Tibial nerve (tissue), 4 donors: ENCODE results near the gene EMX1. TPM values are rescaled to one million over a fixed set of nuclear protein-coding genes. Genes with fewer than 3 reads are reported as not detected.

Experiments used
- DNase-seq, 2 donors: peaks; one replicate each; pipeline ENCODE4 v3.0.0-alpha.2; 2019; ENCODE audit warnings: low spot score in 2 of 2
- H3K27ac ChIP-seq, 4 donors: fragments of 200-600 bp; sonication (generic) in 3 of 4; one replicate each; pipeline ENCODE4 v1.5.1; 2017 to 2019; ENCODE audit warnings: mild to moderate bottlenecking in 1 of 4
- H3K27me3 ChIP-seq, 2 donors: fragments of 200-600 bp; sonication (generic) in 1 of 2; one replicate each; pipeline versions ENCODE4 v1.5.1 to v1.6.0; 2017 to 2019
- H3K36me3 ChIP-seq, 3 donors: fragments of 200-600 bp; sonication (generic); one replicate each; pipeline ENCODE4 v1.5.1; 2018 to 2019
- H3K4me1 ChIP-seq, 4 donors: fragments of 200-600 bp; sonication (generic) in 3 of 4; one replicate each; pipeline ENCODE4 v1.5.1; 2017 to 2019
- H3K4me3 ChIP-seq, 4 donors: fragments of 200-600 bp; sonication (generic) in 3 of 4; one replicate each; pipeline ENCODE4 v1.5.1; 2017 to 2019; ENCODE audit warnings: mild to moderate bottlenecking in 1 of 4, moderate library complexity in 1 of 4
- H3K9me3 ChIP-seq, 4 donors: fragments of 200-600 bp; sonication (generic) in 3 of 4; one replicate each; pipeline ENCODE4 v1.5.1; 2017 to 2019
- CTCF ChIP-seq, 5 experiments: fragments of 200-600 bp in 3 of 5; fragments of 450-650 bp in 2 of 5; sonication (generic) in 3 of 5; IDR thresholded peaks; one replicate each; pipeline ENCODE4 v1.5.1; 2016 to 2019; ENCODE audit warnings: antibody characterized with exemption in 5 of 5, mild to moderate bottlenecking in 3 of 5, moderate library complexity in 2 of 5
- EP300 ChIP-seq, 2 donors: sonication (generic); formaldehyde crosslinking; IDR thresholded peaks; one replicate each; pipeline ENCODE4 v1.6.1; 2017; ENCODE audit warnings: antibody characterized with exemption in 2 of 2, mild to moderate bottlenecking in 1 of 2
- POLR2A ChIP-seq, 2 donors: fragments of 450-650 bp; IDR thresholded peaks; one replicate each; pipeline ENCODE4 v1.6.1; 2017; ENCODE audit warnings: antibody characterized with exemption in 2 of 2, mild to moderate bottlenecking in 2 of 2, moderate library complexity in 2 of 2
- WGBS, 2 donors: methylation state at CpG; one replicate each; pipeline ENCODE4 v1.1.5; 2018; 5-methylcytosine and 5-hydroxymethylcytosine counted together
- total RNA-seq, 4 donors: library from RNA; depleted of rRNA; stranded (reverse); fragments of >200 nt; gene quantifications; one replicate each; pipeline ENCODE4 v1.1.0, GENCODE V29; 2016

The EMX1 gene
- total RNA-seq, 4 donors from 2014 or later, result not detected

- Histone ChIP-seq H3K27me3 (no peaks in the 10 kb centered on the region), H3K9me3 (no peaks in the 10 kb centered on the region), H3K4me3 (no peak overlapping the region), H3K4me1 (no peaks in the 10 kb centered on the region), H3K36me3 (peaks cover 0 to 78% (median 0%) of the 10 kb centered on the region in 3 donors), H3K27ac (no peak overlapping the region)
- no peak for DNase-seq
- WGBS, 2 donors, result 79% methylated on average over 10 of the region's 10 CpGs
- TF ChIP-seq POLR2A (IDR thresholded peaks at IDR 0.05), result no peak
- no peak for TF ChIP-seq EP300 (IDR thresholded peaks at IDR 0.05)
- TF ChIP-seq CTCF (IDR thresholded peaks at IDR 0.05), result no peak
These were observed 46.3 kb downstream of the EMX1 start for GRCh38 chr2:72963423-72964145.

GRCh38 chr2:72964146-72964525 lies 46.8 kb downstream of the EMX1 start:
- 86 to 93% methylated on average over 6 of the region's 6 CpGs for WGBS, 2 donors
- no peak for DNase-seq
- no peak overlapping the region for H3K27ac ChIP-seq

GRCh38 chr2:72965016-72965415 lies 47.7 kb downstream of the EMX1 start:
- H3K27me3 ChIP-seq, result no peaks in the 10 kb centered on the region
- H3K9me3 ChIP-seq, result no peaks in the 10 kb centered on the region
- DNase-seq, result no peak
- H3K27ac ChIP-seq, result no peak overlapping the region
- TF ChIP-seq EP300 (IDR thresholded peaks at IDR 0.05), result no peak
- no peak for TF ChIP-seq POLR2A (IDR thresholded peaks at IDR 0.05)
- WGBS, 2 donors, result 77 to 78% methylated on average over 12 of the region's 12 CpGs
- H3K36me3 ChIP-seq, result peaks cover 0 to 74% (median 0%) of the 10 kb centered on the region in 3 donors
- H3K4me3 ChIP-seq, result no peak overlapping the region
- H3K4me1 ChIP-seq, result no peaks in the 10 kb centered on the region

More at GRCh38 chr2:72964146-72964525, 46.8 kb downstream of the EMX1 start:
- Histone ChIP-seq H3K27me3 (no peaks in the 10 kb centered on the region), H3K9me3 (no peaks in the 10 kb centered on the region), H3K36me3 (peaks cover 0 to 76% (median 0%) of the 10 kb centered on the region in 3 donors), H3K4me1 (no peaks in the 10 kb centered on the region), H3K4me3 (no peak overlapping the region)
- TF ChIP-seq CTCF (IDR thresholded peaks at IDR 0.05) (no peak), EP300 (IDR thresholded peaks at IDR 0.05) (no peak), POLR2A (IDR thresholded peaks at IDR 0.05) (no peak)

- TF ChIP-seq POLR2A (IDR thresholded peaks at IDR 0.05) (no peak), EP300 (IDR thresholded peaks at IDR 0.05) (no peak), CTCF (IDR thresholded peaks at IDR 0.05) (no peak)
- H3K36me3 ChIP-seq, result peaks cover 0 to 77% (median 0%) of the 10 kb centered on the region in 3 donors
- H3K4me3 ChIP-seq, result no peak overlapping the region
- no peaks in the 10 kb centered on the region for H3K9me3 ChIP-seq
- 86 to 87% methylated on average over 13 to 14 of the region's 14 CpGs for WGBS, 2 donors
- H3K27ac ChIP-seq, result no peak overlapping the region
- H3K27me3 ChIP-seq, result no peaks in the 10 kb centered on the region
- no peaks in the 10 kb centered on the region for H3K4me1 ChIP-seq
- DNase-seq, result no peak
These were observed 48.6 kb downstream of the EMX1 start for GRCh38 chr2:72965770-72966450.

- H3K27ac ChIP-seq, result no peak overlapping the region
- H3K4me3 ChIP-seq, result no peak overlapping the region
- no peaks in the 10 kb centered on the region for H3K9me3 ChIP-seq
- no peak for DNase-seq
- H3K27me3 ChIP-seq, result no peaks in the 10 kb centered on the region
- no peak for TF ChIP-seq CTCF (IDR thresholded peaks at IDR 0.05)
- TF ChIP-seq POLR2A (IDR thresholded peaks at IDR 0.05), result no peak
- no peak for TF ChIP-seq EP300 (IDR thresholded peaks at IDR 0.05)
- no peaks in the 10 kb centered on the region for H3K4me1 ChIP-seq
- H3K36me3 ChIP-seq, result peaks cover 0 to 78% (median 0%) of the 10 kb centered on the region in 3 donors
- 85 to 86% methylated on average over 8 of the region's 8 CpGs for WGBS, 2 donors
These were observed 51.0 kb downstream of the EMX1 start for GRCh38 chr2:72968286-72968685.
